Thymus (tissue), 11 donors: ENCODE results near the gene CIAO2A. TPM values are rescaled to one million over a fixed set of nuclear protein-coding genes. Genes with fewer than 3 reads are reported as not detected.
"Not testable (repeated sequence)": the region's sequence is repeated elsewhere in the genome, so short reads cannot be mapped to it uniquely, and the experiment has no call there.

Source experiments
- DNase-seq, 9 donors: peaks; one replicate each; pipeline ENCODE4 v3.0.0-alpha.2; 2013; ENCODE audit warnings: low spot score in 9 of 9, low read depth in 6 of 9, missing footprints in 1 of 9
- H3K27ac ChIP-seq, 2 donors: one replicate each; pipeline ENCODE4 v1.5.1; 2013; ENCODE audit warnings: control low read depth in 1 of 2, low read depth in 1 of 2, low read length in 1 of 2, mild to moderate bottlenecking in 1 of 2, moderate library complexity in 1 of 2
- H3K27me3 ChIP-seq, 2 donors: one replicate each; pipeline ENCODE4 v1.5.1; 2013; ENCODE audit warnings: low read length in 1 of 2; ENCODE audit not compliant: control insufficient read depth in 2 of 2, insufficient read depth in 1 of 2
- H3K36me3 ChIP-seq, 2 donors: one replicate each; pipeline ENCODE4 v1.5.1; 2013; ENCODE audit warnings: low read length in 1 of 2, mild to moderate bottlenecking in 1 of 2, moderate library complexity in 1 of 2; ENCODE audit not compliant: control insufficient read depth in 2 of 2, insufficient read depth in 2 of 2
- H3K4me1 ChIP-seq, 2 donors: one replicate each; pipeline ENCODE4 v1.5.1; 2013; ENCODE audit warnings: low read length in 2 of 2; ENCODE audit not compliant: control insufficient read depth in 2 of 2, insufficient read depth in 2 of 2
- H3K4me3 ChIP-seq, 2 donors: one replicate each; pipeline ENCODE4 v1.5.1; 2013; ENCODE audit warnings: low read length in 2 of 2, control low read depth in 1 of 2, mild to moderate bottlenecking in 1 of 2
- H3K9me3 ChIP-seq, 2 donors: one replicate each; pipeline ENCODE4 v1.5.1; 2013; ENCODE audit warnings: low read length in 1 of 2, mild to moderate bottlenecking in 1 of 2; ENCODE audit not compliant: control insufficient read depth in 2 of 2, insufficient read depth in 1 of 2
- WGBS: extraction: QIAGEN DNeasy Blood & Tissue Kit; methylation state at CpG from one replicate; pipeline ENCODE4 v1.1.7; 2013; 5-methylcytosine and 5-hydroxymethylcytosine counted together
- polyA plus RNA-seq: library from polyadenylated mRNA; stranded (reverse); fragments of 200-250 nt; gene quantifications from one replicate; pipeline ENCODE4 v1.2.3, GENCODE V29; 2013
- total RNA-seq: library from RNA; stranded (reverse); fragments of 120-200 nt; gene quantifications from one replicate; pipeline ENCODE4 v1.2.4, GENCODE V29; 2013
- donor health status: healthy.

CIAO2A gene
- total and polyA plus RNA-seq, 2 donors: 79.1 to 115 TPM

GRCh38 chr15:64120322-64120721 lies 26.7 kb upstream of the CIAO2A start:
- H3K27me3 ChIP-seq, H3K4me3 ChIP-seq, H3K27ac ChIP-seq, H3K4me1 ChIP-seq, DNase-seq, H3K9me3 ChIP-seq: not testable (repeated sequence)
- H3K36me3 ChIP-seq: peaks cover 49 to 88% of the 10 kb centered on the region in 2 donors
- WGBS: 97% methylated on average over 2 of the region's 2 CpGs

DNA sequence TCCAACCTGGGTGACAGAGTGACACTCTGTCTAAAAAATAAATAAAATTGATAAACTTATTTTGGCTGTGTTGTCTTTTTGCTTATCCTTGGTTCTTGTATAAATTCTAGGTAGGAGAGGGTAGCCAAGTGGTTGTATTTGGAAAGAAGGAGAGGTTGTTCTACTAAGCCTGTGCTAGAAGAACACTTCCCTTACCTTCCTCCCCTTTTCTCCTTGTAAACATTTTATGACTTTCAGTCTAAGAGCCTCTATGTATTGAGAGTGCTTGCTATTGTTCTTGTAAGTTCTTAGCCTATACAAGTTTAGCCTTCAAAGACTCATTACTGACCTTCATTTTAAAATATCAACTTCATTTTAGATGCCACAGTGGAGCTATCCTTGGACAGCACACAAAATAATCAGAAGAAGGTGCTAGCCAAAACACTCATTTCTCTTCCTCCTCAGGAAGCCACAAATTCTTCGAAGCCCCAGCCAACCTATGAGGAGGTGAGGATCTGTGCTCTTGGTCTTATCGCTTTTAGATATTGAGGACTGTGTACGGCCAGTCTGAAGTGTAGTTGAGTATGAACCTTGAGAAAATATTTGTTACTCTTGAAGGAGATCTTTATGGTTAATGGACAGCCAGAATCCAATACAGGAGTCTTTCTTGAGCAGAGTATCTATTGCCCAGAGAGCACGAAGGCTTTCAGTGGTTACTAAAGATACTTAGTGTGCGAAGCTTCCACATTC lies 24.3 kb upstream of the CIAO2A start:
- peaks cover 0 to 3% of the 10 kb centered on the region in 2 donors for H3K4me1 ChIP-seq
- no peaks in the 10 kb centered on the region for H3K27me3 ChIP-seq
- no peak overlapping the region for H3K4me3 ChIP-seq
- H3K27ac ChIP-seq: no peak overlapping the region
- DNase-seq: no peak
- H3K9me3 ChIP-seq: no peaks in the 10 kb centered on the region
- 98% methylated on average over 5 of the region's 5 CpGs for WGBS
- H3K36me3 ChIP-seq: peaks cover 57 to 94% of the 10 kb centered on the region in 2 donors

GRCh38 chr15:64112904-64113303 lies 19.3 kb upstream of the CIAO2A start:
- no peak overlapping the region for H3K27ac ChIP-seq
- WGBS: 99% methylated on average over 1 of the region's 1 CpG
- H3K4me1 ChIP-seq: no peaks in the 10 kb centered on the region
- H3K36me3 ChIP-seq: peaks cover 32 to 55% of the 10 kb centered on the region in 2 donors
- H3K9me3 ChIP-seq: no peaks in the 10 kb centered on the region
- DNase-seq: no peak
- no peak overlapping the region for H3K4me3 ChIP-seq
- no peaks in the 10 kb centered on the region for H3K27me3 ChIP-seq

GRCh38 chr15:64112073-64112772 lies 18.6 kb upstream of the CIAO2A start:
- H3K4me1 ChIP-seq: no peaks in the 10 kb centered on the region
- no peaks in the 10 kb centered on the region for H3K9me3 ChIP-seq
- peaks cover 25 to 49% of the 10 kb centered on the region in 2 donors for H3K36me3 ChIP-seq
- 95% methylated on average over 4 of the region's 4 CpGs for WGBS
- H3K27me3 ChIP-seq: no peaks in the 10 kb centered on the region
- no peak overlapping the region for H3K27ac ChIP-seq
- DNase-seq: no peak
- no peak overlapping the region for H3K4me3 ChIP-seq

DNA sequence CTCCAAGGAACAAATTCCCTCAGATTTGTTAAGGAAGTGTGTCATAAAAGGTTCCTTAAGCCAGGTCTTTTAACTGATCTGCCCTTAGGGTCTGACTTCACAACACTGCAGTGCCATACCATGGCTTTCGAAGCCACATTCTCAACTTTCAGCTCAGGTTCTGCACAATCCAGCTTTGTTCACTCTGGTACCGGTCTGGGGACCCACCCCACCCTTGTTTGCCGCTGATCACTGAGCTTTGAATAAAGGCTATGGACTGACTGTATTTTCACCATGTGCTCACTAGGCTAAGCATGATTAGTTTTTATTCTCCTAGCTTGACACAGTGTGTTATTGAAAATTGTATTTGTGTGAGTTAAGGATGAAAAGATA lies 18.0 kb upstream of the CIAO2A start:
- no peaks in the 10 kb centered on the region for H3K27me3 ChIP-seq
- H3K4me3 ChIP-seq: no peak overlapping the region

DNA sequence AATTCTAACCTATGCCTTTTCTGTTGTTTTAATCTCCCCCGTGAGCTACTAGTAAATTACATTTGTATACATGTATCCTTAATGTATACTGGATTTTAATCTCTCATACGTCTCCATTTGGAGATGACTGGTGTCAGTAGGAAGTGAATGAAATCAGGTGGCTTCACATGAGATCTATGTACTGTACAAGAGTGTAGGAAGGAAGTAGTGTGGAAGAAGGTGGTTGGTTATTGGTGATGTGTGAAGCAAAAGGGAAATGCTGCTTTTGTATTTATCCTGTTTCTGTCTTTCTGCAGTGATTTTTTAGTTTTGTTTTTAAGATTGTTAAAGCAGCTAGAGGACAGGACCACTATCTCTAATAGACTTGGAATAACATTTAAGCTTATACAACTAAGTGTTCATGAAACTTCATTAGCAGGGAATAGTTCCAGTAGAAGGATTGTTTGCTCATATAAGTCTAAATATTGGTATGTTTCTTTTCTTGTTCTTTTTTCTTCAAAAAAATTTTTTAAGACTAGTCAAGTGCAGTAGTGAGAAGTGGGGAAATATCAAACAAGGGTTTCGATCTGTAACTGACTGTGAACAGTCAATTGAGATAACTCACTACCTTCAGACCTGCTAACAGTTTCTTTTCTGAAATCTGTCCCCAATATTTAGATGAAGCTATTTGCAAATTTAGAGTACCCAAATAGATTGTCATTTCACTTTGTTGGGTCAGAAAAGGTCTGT lies 17.5 kb upstream of the CIAO2A start:
- Histone ChIP-seq H3K27ac (no peak overlapping the region), H3K9me3 (no peaks in the 10 kb centered on the region), H3K4me1 (no peaks in the 10 kb centered on the region), H3K4me3 (no peak overlapping the region), H3K36me3 (peaks cover 24 to 38% of the 10 kb centered on the region in 2 donors), H3K27me3 (no peaks in the 10 kb centered on the region)
- 85% methylated on average over 3 of the region's 3 CpGs for WGBS
- peak in 1 of 9 donors; percentile 28 for DNase-seq

More for the DNA sequence above, 18.0 kb upstream of the CIAO2A start:
- DNase-seq: no peak
- peaks cover 24 to 43% of the 10 kb centered on the region in 2 donors for H3K36me3 ChIP-seq
- WGBS: 92% methylated on average over 3 of the region's 3 CpGs
- H3K4me1 ChIP-seq: no peaks in the 10 kb centered on the region
- no peaks in the 10 kb centered on the region for H3K9me3 ChIP-seq
- no peak overlapping the region for H3K27ac ChIP-seq

GRCh38 chr15:64110108-64110701 lies 16.6 kb upstream of the CIAO2A start:
- H3K4me1 ChIP-seq, DNase-seq, H3K4me3 ChIP-seq, H3K27me3 ChIP-seq, H3K27ac ChIP-seq, H3K9me3 ChIP-seq: not testable (repeated sequence)
- 96% methylated on average over 4 of the region's 4 CpGs for WGBS
- H3K36me3 ChIP-seq: peaks cover 20 to 29% of the 10 kb centered on the region in 2 donors

DNA sequence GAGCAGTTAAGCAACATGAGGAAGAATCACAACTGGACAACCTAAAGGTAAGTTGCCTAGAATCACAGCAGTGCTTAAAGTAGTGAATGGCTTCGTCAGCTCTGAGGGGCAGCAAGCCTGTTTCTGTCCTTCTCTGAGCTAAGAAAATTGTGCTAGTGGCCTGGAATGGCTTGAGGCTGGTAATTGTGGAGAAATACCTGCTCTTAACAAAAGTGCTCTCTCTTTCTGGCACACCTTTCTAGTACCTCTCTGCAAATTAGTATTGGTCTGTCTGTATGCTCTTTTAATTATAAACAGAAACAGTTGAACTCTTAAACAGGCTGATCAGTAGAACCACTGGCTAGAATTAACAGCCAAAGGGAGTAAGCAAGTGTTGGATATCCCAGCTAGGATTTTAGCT lies 13.7 kb upstream of the CIAO2A start:
- no peak for DNase-seq
- Histone ChIP-seq H3K27ac (no peak overlapping the region), H3K27me3 (no peaks in the 10 kb centered on the region), H3K4me1 (no peaks in the 10 kb centered on the region), H3K36me3 (peaks cover 2 to 4% of the 10 kb centered on the region in 2 donors), H3K4me3 (no peak overlapping the region), H3K9me3 (no peaks in the 10 kb centered on the region)
- 95% methylated on average over 1 of the region's 1 CpG for WGBS
